Vagina (tissue), 2 donors: ENCODE results near the gene RBM8A. TPM values are rescaled to one million over a fixed set of nuclear protein-coding genes. Genes with fewer than 3 reads are reported as not detected.

Experiments
- DNase-seq, 2 donors: peaks; one replicate each; pipeline ENCODE4 v3.0.0-alpha.2; 2017; ENCODE audit errors: extremely low spot score in 2 of 2
- H3K27ac ChIP-seq: fragments of 200-600 bp; sonication (generic); one replicate; pipeline ENCODE4 v1.5.1; 2019
- H3K27me3 ChIP-seq: fragments of 200-600 bp; sonication (generic); one replicate; pipeline ENCODE4 v1.5.1; 2019
- H3K36me3 ChIP-seq, 2 donors: fragments of 200-600 bp; sonication (generic); one replicate each; pipeline ENCODE4 v1.5.1; 2017 to 2019
- H3K4me1 ChIP-seq: fragments of 200-600 bp; sonication (generic); one replicate; pipeline ENCODE4 v1.5.1; 2019
- H3K4me3 ChIP-seq, 2 donors: fragments of 200-600 bp; sonication (generic); 1 replicate in 1 of 2; 2 replicates in 1 of 2; pipeline ENCODE4 v1.5.1; 2016 to 2019
- H3K9me3 ChIP-seq: fragments of 200-600 bp; sonication (generic); one replicate; pipeline ENCODE4 v1.5.1; 2019
- POLR2A ChIP-seq, 2 donors: fragments of 450-650 bp; IDR thresholded peaks; one replicate each; pipeline ENCODE4 v1.6.1; 2017; ENCODE audit warnings: antibody characterized with exemption in 2 of 2, mild to moderate bottlenecking in 2 of 2, moderate library complexity in 2 of 2
- POLR2AphosphoS5 ChIP-seq, 2 donors: sonication (generic); formaldehyde crosslinking; IDR thresholded peaks; one replicate each; pipeline ENCODE4 v1.9.0; 2017; ENCODE audit warnings: antibody characterized with exemption in 2 of 2, mild to moderate bottlenecking in 2 of 2, low read depth in 1 of 2; ENCODE audit not compliant: insufficient read depth in 1 of 2
- intact Hi-C: fragments of 100-400 bp; cut with DNase I; formaldehyde crosslinking; loops from one replicate; pipeline ENCODE4 v1.15.1; 2023
- total RNA-seq: library from RNA; depleted of rRNA; stranded (reverse); fragments of >200 nt; gene quantifications from one replicate; pipeline ENCODE4 v1.2.3, GENCODE V29; 2016
- TF ChIP-seq, protein P1 (sequence below), 3 experiments: fragments of 450-650 bp in 2 of 3; fragments of 200-600 bp in 1 of 3; sonication (generic) in 1 of 3; IDR thresholded peaks; one replicate each; pipeline ENCODE4 v1.5.1; 2017 to 2019; ENCODE audit warnings: antibody characterized with exemption in 3 of 3, mild to moderate bottlenecking in 2 of 3, moderate library complexity in 2 of 3

Gene RBM8A
- total RNA-seq, 1 donor from 2014 or later = 93.3 TPM

DNA sequence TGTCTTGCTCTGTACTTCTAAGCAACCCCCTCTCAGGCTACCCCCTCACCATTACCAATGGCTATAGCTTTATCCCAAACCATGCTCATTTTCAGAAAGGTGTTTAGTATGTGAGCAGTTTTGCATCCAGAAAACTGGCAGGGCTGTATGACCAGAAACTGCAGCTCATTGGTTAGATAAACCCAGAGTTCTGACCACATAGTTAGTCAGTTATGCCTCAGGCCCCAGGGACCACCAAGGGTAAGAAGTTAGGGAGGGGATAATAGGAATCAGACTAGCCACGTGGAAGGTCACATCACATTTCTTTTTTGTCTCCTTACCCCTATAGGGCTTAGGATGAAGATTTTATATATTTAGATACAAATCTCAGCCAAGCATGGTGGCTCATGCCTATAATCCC lies 18.6 kb downstream of the RBM8A start:
- Histone ChIP-seq H3K4me3 (no peak overlapping the region), H3K4me1 (no peaks in the 10 kb centered on the region), H3K27ac (no peak overlapping the region), H3K9me3 (no peaks in the 10 kb centered on the region), H3K36me3 (peaks cover 0 to 24% of the 10 kb centered on the region in 2 donors), H3K27me3 (no peaks in the 10 kb centered on the region)
- intact Hi-C loops = no loop called here
- TF ChIP-seq POLR2AphosphoS5 (IDR thresholded peaks at IDR 0.05; ENCODE audit: insufficient read depth in 1 of 2, low read depth in 1 of 2) (no peak), POLR2A (IDR thresholded peaks at IDR 0.05) (no peak)
- TF ChIP-seq, protein P1, sequence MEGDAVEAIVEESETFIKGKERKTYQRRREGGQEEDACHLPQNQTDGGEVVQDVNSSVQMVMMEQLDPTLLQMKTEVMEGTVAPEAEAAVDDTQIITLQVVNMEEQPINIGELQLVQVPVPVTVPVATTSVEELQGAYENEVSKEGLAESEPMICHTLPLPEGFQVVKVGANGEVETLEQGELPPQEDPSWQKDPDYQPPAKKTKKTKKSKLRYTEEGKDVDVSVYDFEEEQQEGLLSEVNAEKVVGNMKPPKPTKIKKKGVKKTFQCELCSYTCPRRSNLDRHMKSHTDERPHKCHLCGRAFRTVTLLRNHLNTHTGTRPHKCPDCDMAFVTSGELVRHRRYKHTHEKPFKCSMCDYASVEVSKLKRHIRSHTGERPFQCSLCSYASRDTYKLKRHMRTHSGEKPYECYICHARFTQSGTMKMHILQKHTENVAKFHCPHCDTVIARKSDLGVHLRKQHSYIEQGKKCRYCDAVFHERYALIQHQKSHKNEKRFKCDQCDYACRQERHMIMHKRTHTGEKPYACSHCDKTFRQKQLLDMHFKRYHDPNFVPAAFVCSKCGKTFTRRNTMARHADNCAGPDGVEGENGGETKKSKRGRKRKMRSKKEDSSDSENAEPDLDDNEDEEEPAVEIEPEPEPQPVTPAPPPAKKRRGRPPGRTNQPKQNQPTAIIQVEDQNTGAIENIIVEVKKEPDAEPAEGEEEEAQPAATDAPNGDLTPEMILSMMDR (IDR thresholded peaks at IDR 0.05) = no peak
- DNase-seq = no peak

DNA sequence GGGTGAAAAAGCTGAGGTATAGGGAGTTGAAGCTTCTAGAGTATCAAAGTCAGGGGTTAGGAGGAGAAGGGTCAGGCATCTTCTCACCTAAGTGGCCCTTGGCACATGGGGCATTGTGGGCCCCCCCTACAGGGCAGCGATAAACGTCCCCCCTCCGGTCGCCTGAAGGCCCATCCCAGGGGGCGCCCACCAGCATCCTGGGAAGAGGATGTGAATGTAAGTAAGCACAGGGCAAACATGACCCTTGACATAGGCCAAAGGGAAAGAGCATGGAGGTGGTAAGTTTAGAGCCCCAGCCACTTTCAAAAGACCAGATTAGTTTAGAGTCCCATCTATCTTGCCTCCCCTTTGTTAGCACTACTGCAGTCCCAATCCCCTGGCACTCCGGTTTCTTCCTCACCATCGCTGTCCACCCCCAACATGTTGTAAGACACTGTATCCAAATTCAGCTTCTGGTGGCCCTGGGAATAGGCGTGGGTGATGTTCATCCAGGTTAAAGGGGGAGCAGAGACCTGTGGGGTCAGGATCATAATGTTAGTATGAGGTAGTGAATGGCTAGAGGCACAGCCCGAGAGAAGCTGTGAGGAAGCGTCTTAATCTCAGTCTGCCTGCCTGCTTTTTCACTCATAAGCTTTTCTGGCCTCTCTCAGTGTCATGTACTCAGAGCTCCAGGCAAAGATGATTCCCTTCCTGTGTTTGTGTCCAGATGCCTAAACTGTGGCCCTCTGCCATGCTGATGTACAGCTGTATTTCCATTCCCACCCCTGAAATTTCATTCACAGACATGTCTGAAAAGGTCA lies 20.1 kb downstream of the RBM8A start:
- no peak for DNase-seq
- intact Hi-C loops = no loop called here
- H3K27ac ChIP-seq = no peak overlapping the region
- no peaks in the 10 kb centered on the region for H3K27me3 ChIP-seq
- H3K36me3 ChIP-seq = peaks cover 0 to 13% of the 10 kb centered on the region in 2 donors
- H3K9me3 ChIP-seq = no peaks in the 10 kb centered on the region
- no peaks in the 10 kb centered on the region for H3K4me1 ChIP-seq
- no peak overlapping the region for H3K4me3 ChIP-seq
- TF ChIP-seq, protein P1 (IDR thresholded peaks at IDR 0.05) = no peak
- TF ChIP-seq POLR2AphosphoS5 (IDR thresholded peaks at IDR 0.05; ENCODE audit: insufficient read depth in 1 of 2, low read depth in 1 of 2) (no peak), POLR2A (IDR thresholded peaks at IDR 0.05) (no peak)

GRCh38 chr1:145901312-145902021 lies 25.8 kb downstream of the RBM8A start:
- Histone ChIP-seq H3K27ac (no peak overlapping the region), H3K36me3 (no peaks in the 10 kb centered on the region), H3K27me3 (no peaks in the 10 kb centered on the region), H3K9me3 (no peaks in the 10 kb centered on the region), H3K4me3 (no peak overlapping the region), H3K4me1 (no peaks in the 10 kb centered on the region)
- intact Hi-C loops = no loop called here
- DNase-seq = no peak
- TF ChIP-seq POLR2A (IDR thresholded peaks at IDR 0.05) (no peak), POLR2AphosphoS5 (IDR thresholded peaks at IDR 0.05; ENCODE audit: insufficient read depth in 1 of 2, low read depth in 1 of 2) (no peak)
- TF ChIP-seq, protein P1 (IDR thresholded peaks at IDR 0.05) = no peak

- TF ChIP-seq POLR2A (IDR thresholded peaks at IDR 0.05) (no peak), POLR2AphosphoS5 (IDR thresholded peaks at IDR 0.05; ENCODE audit: insufficient read depth in 1 of 2, low read depth in 1 of 2) (no peak)
- TF ChIP-seq, protein P1 (IDR thresholded peaks at IDR 0.05) = no peak
- Histone ChIP-seq H3K27ac (no peak overlapping the region), H3K4me1 (no peaks in the 10 kb centered on the region), H3K4me3 (no peak overlapping the region), H3K36me3 (no peaks in the 10 kb centered on the region), H3K9me3 (no peaks in the 10 kb centered on the region), H3K27me3 (no peaks in the 10 kb centered on the region)
- no peak for DNase-seq
- intact Hi-C loops = no loop called here
Observed at GRCh38 chr1:145898756-145899155, 28.5 kb downstream of the RBM8A start.

DNA sequence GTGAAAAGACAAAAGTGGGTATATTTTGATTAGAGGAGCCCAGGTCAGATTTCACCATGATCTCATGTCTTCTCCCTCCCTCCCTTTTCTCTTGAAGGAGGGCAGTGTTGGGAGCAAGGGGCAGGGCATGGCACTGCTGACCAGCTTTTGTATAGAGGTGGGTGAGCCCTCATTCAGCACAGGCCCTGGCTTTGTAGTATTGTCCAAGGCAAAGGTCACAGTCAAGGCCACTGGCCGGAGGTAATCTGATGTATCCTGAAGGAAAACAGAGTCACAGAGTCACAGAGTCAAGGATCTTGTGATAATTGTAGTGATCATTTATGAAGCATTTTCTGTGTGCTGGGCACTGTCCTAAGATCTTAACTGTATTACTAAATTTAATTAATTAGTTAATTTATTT lies 29.3 kb downstream of the RBM8A start:
- no peak for DNase-seq
- intact Hi-C loops = no loop called here
- no peaks in the 10 kb centered on the region for H3K36me3 ChIP-seq
- no peak for TF ChIP-seq POLR2AphosphoS5 (IDR thresholded peaks at IDR 0.05; ENCODE audit: insufficient read depth in 1 of 2, low read depth in 1 of 2)
- TF ChIP-seq POLR2A (IDR thresholded peaks at IDR 0.05) = no peak
- TF ChIP-seq, protein P1 (IDR thresholded peaks at IDR 0.05) = no peak
- no peaks in the 10 kb centered on the region for H3K9me3 ChIP-seq
- H3K27me3 ChIP-seq = no peaks in the 10 kb centered on the region
- no peak overlapping the region for H3K27ac ChIP-seq
- H3K4me3 ChIP-seq = no peak overlapping the region
- H3K4me1 ChIP-seq = peaks cover 3% of the 10 kb centered on the region
